Large intestine (tissue), 3 donors: Measurements from ENCODE around the gene SIPA1. TPM values are rescaled to one million over a fixed set of nuclear protein-coding genes. Genes with fewer than 3 reads are reported as not detected.

Experiments used
- DNase-seq, 2 donors: peaks; one replicate each; pipeline versions ENCODE4 v3.0.0 to v3.0.0-alpha.2; 2013
- H3K27ac ChIP-seq: one replicate; pipeline ENCODE4 v1.5.1; 2013; ENCODE audit warnings: low read length
- H3K27me3 ChIP-seq: 2 replicates; pipeline ENCODE4 v1.6.1; 2013; ENCODE audit warnings: low read length; ENCODE audit not compliant: control insufficient read depth, insufficient read depth
- H3K36me3 ChIP-seq: 2 replicates; pipeline ENCODE4 v1.6.1; 2013; ENCODE audit warnings: low read length; ENCODE audit not compliant: control insufficient read depth, insufficient read depth
- H3K4me1 ChIP-seq: one replicate; pipeline ENCODE4 v1.6.1; 2013; ENCODE audit warnings: low read length; ENCODE audit not compliant: control insufficient read depth, insufficient read depth
- H3K4me3 ChIP-seq: one replicate; pipeline ENCODE4 v1.5.1; 2013; ENCODE audit warnings: low read length
- H3K9me3 ChIP-seq: one replicate; pipeline ENCODE4 v1.6.1; 2013; ENCODE audit warnings: mild to moderate bottlenecking, low read depth, low read length, moderate library complexity; ENCODE audit not compliant: control insufficient read depth
- WGBS: methylation state at CpG from one replicate; pipeline ENCODE4 v1.1.5; 2013; ENCODE audit warnings: low lambda C conversion rate; ENCODE audit not compliant: insufficient coverage; 5-methylcytosine and 5-hydroxymethylcytosine counted together
- polyA plus RNA-seq: library from polyadenylated mRNA; unstranded; fragments of 120-200 nt; gene quantifications from one replicate; pipeline ENCODE4 v1.2.1, GENCODE V29; 2013

Gene SIPA1
- polyA plus RNA-seq, 1 donor: 26.4 TPM

GRCh38 chr11:65625628-65626342, 12.1 kb upstream of the SIPA1 start:
- Histone ChIP-seq H3K4me3 (no peak overlapping the region), H3K9me3 (no peaks in the 10 kb centered on the region), H3K27me3 (no peaks in the 10 kb centered on the region), H3K36me3 (peaks cover 94% of the 10 kb centered on the region), H3K4me1 (no peaks in the 10 kb centered on the region), H3K27ac (no peak overlapping the region)
- DNase-seq: no peak
- WGBS: no CpG with 5 or more reads among the region's 30 CpGs

GRCh38 chr11:65627202-65627601, 10.7 kb upstream of the SIPA1 start:
- no peak for DNase-seq
- H3K4me1 ChIP-seq: no peaks in the 10 kb centered on the region
- no peak overlapping the region for H3K4me3 ChIP-seq
- H3K36me3 ChIP-seq: peaks cover 89% of the 10 kb centered on the region
- H3K27ac ChIP-seq: no peak overlapping the region
- H3K27me3 ChIP-seq: no peaks in the 10 kb centered on the region
- no peaks in the 10 kb centered on the region for H3K9me3 ChIP-seq
- no CpG with 5 or more reads among the region's 13 CpGs for WGBS

GRCh38 chr11:65629579-65629978, 8.3 kb upstream of the SIPA1 start:
- no peaks in the 10 kb centered on the region for H3K4me1 ChIP-seq
- no peak overlapping the region for H3K27ac ChIP-seq
- H3K9me3 ChIP-seq: no peaks in the 10 kb centered on the region
- peaks cover 89% of the 10 kb centered on the region for H3K36me3 ChIP-seq
- no CpG with 5 or more reads among the region's 14 CpGs for WGBS
- H3K27me3 ChIP-seq: no peaks in the 10 kb centered on the region
- no peak for DNase-seq
- no peak overlapping the region for H3K4me3 ChIP-seq

DNA sequence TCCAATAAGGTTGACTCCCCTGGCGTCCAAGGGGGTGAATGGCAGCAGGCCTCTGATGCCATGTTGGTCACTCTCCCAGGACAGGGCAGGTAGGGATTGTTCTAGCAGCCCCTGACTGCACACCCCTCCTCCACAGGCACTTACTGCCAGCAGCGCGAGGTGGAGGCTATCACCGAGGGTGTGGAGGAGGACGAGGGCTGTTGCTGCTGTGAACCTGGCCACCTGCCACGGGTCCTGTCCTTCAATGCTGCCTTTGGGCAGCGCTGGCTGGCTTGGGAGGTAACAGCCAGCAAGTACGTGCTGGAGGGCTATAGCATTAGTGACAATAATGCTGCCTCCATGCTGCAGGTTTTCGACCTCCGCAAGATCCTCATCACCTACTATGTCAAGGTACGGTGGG, 7.7 kb upstream of the SIPA1 start:
- Histone ChIP-seq H3K4me3 (no peak overlapping the region), H3K27ac (no peak overlapping the region), H3K4me1 (no peaks in the 10 kb centered on the region), H3K9me3 (no peaks in the 10 kb centered on the region), H3K27me3 (no peaks in the 10 kb centered on the region), H3K36me3 (peaks cover 89% of the 10 kb centered on the region)
- 100% methylated on average over 1 of the region's 11 CpGs for WGBS
- no peak for DNase-seq

DNA sequence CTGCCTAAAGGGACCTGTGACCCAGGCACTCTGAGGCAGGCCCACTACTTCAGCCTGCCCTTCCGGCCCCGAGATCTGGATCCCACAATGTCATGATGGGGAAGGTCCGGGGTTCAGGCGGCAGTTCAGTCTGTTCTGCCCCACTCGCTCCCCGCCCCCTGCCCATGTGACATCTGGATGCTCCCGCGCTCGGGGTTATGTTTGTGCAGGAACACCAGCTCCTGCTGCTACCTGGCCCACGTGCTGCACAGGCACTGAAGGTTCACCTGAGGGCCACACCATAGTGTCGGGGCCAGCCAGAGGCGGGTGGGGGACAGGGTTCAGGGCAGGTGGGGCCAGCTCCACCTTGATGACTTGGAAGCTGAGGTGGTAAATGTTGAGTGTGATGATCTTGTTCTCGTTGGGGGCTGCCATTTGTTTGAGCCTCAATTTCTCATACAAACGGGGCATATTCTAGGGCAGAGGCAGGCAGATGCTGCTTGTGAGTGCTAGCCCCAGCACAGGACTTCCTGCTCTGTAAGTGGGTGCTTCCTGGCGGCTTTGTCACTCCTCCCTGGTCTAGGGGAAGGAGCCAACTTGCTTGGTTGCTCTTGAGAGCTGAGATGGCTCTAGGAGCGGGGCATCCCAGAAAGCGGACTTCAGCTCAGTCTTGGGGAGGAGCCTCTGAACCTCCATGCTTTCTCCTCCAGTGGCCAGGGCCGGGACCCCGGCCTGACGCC, 4.4 kb upstream of the SIPA1 start:
- Histone ChIP-seq H3K27me3 (no peaks in the 10 kb centered on the region), H3K4me1 (peaks cover 10% of the 10 kb centered on the region), H3K27ac (no peak overlapping the region), H3K9me3 (no peaks in the 10 kb centered on the region), H3K4me3 (no peak overlapping the region), H3K36me3 (peaks cover 77% of the 10 kb centered on the region)
- no CpG with 5 or more reads among the region's 20 CpGs for WGBS
- DNase-seq: no peak

DNA sequence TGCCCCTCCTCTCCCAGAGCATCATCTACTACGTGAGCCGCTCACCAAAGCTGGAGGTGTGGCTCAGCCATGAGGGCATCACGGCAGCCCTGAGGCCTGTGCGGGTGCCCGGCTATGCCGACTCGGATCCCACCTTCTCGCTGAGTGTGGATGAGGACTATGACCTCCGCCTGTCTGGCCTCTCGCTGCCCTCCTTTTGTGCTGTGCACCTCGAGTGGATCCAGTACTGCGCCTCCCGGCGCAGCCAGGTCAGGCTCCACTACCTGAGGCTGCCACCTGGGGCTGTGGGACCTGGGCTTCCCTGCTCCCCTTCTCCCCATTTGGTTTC, 3.8 kb upstream of the SIPA1 start:
- peaks cover 12% of the 10 kb centered on the region for H3K4me1 ChIP-seq
- H3K9me3 ChIP-seq: no peaks in the 10 kb centered on the region
- WGBS: no CpG with 5 or more reads among the region's 14 CpGs
- H3K4me3 ChIP-seq: no peak overlapping the region
- DNase-seq: no peak
- H3K36me3 ChIP-seq: peaks cover 72% of the 10 kb centered on the region
- no peaks in the 10 kb centered on the region for H3K27me3 ChIP-seq
- no peak overlapping the region for H3K27ac ChIP-seq

DNA sequence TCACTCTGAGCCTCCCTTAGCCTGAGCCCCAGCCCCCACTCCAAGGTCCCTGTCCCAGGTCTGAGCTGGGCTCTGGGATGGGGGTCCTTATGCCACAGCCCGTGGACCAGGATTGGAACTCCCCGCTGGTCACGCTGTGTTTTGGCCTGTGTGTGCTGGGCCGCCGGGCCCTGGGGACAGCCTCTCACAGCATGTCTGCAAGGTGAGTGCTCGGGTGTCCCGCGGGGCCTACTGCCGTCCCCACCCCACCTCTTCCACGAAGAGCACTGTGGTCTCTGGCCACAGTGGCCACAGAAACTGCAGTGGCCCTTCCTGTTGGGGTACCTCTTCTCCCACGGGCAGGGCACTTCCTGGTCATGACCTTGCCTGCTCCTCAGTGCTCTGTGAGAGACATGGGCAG, 3.5 kb upstream of the SIPA1 start:
- WGBS: no CpG with 5 or more reads among the region's 11 CpGs
- Histone ChIP-seq H3K27me3 (no peaks in the 10 kb centered on the region), H3K9me3 (no peaks in the 10 kb centered on the region), H3K36me3 (peaks cover 68% of the 10 kb centered on the region), H3K27ac (no peak overlapping the region), H3K4me1 (peaks cover 12% of the 10 kb centered on the region), H3K4me3 (no peak overlapping the region)
- no peak for DNase-seq

GRCh38 chr11:65634905-65635731, 2.8 kb upstream of the SIPA1 start:
- H3K27me3 ChIP-seq: no peaks in the 10 kb centered on the region
- peaks cover 61% of the 10 kb centered on the region for H3K36me3 ChIP-seq
- DNase-seq: no peak
- WGBS: no CpG with 5 or more reads among the region's 46 CpGs
- H3K4me1 ChIP-seq: peaks cover 12% of the 10 kb centered on the region
- no peaks in the 10 kb centered on the region for H3K9me3 ChIP-seq
- H3K4me3 ChIP-seq: no peak overlapping the region
- no peak overlapping the region for H3K27ac ChIP-seq

DNA sequence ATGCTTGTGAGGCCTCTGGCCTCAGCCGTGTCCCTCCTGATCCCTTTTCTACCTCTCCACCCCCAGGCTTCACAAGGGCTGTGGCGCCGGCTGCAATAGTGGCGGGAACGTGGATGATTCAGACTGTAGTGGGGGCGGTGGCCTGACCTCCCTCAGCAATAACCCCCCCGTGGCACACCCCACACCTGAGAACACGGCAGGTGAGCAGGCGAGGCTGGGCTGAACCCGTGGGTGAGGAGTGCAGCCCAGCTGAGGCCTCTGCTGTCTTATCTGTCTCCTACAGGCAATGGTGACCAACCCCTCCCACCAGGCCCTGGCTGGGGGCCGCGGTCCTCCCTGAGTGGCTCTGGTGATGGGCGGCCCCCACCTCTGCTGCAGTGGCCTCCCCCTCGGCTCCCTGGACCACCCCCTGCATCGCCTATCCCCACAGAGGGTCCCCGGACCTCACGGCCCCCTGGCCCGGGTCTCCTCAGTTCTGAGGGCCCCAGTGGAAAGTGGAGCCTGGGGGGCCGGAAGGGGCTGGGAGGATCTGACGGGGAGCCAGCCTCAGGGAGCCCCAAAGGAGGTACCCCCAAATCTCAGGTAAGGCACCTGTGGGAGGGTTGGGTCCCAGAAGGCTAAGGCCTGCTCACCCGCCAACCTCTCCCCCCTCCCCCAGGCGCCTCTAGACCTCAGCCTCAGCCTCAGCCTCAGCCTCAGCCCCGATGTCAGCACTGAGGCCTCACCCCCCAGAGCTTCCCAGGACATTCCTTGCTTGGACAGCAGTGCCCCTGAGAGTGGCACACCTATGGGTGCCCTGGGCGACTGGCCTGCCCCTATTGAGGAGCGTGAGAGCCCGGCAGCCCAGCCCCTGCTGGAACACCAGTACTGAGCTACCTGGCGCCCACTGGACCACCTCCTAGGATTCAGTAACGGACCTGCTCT, 1.5 kb upstream of the SIPA1 start:
- no CpG with 5 or more reads among the region's 28 CpGs for WGBS
- DNase-seq: no peak
- Histone ChIP-seq H3K9me3 (no peaks in the 10 kb centered on the region), H3K27me3 (no peaks in the 10 kb centered on the region), H3K27ac (no peak overlapping the region), H3K36me3 (peaks cover 51% of the 10 kb centered on the region), H3K4me3 (no peak overlapping the region), H3K4me1 (peaks cover 12% of the 10 kb centered on the region)
